RPMI8226 (cell line): ENCODE results near the gene ANO2.
A peak's percentile ranks its signal among the peaks of the same experiment; 100 is the strongest.

Experiments used
- DNase-seq: peaks from one replicate; pipeline ENCODE4 v3.0.0-alpha.2; 2015

The ANO2 gene

DNA sequence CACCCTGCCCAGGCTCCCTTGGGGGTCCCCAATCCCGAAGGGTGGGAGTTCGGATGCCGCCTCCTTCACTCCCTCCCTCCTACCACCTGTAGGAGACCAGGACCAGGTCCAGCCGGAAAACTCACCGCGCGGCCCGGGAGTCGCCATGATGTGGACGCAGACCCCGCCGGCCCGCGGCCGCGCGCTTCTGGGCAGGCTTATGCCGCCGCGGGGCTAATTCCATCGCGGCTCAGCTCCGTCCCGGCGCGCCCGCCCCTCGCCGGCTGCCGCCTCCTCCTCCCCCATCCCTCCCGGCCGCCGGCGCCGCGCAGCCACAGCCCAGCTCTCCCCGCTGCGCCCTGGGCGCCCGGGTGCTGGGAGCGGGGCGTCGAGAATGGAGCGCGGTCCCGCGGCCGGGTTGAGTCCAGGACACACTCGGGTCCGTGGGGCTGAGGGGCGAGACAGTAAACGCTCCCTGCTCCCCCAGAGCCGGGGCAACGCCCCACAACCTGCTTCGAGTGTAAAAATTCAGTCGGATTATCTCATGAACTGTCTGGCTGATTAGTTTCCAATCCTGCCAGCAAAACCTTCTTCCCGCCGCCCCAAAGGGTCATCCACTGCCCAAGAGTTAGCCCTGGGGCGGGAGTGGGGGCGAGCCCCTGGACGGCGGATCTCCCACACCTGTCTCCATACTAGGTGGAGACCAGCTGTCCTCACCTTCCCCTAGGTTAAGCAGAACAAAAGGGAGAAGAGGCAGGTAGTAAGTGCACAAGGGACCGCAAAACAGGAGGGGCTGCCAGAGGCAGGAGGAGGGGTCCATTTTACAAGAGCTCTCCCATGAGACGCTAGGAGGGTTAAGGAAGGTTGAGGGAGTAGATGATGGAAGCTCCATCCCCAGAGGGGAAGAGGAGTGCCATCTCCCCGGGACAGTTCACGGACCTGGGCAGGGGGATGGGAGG lies at the start of gene ANO2:
Gene ANO2 (minus strand): TSS at position 189 of the 938 bp plus-strand sequence. CDS start 42 bp downstream, at position 147.
- DNase-seq = no peak

DNA sequence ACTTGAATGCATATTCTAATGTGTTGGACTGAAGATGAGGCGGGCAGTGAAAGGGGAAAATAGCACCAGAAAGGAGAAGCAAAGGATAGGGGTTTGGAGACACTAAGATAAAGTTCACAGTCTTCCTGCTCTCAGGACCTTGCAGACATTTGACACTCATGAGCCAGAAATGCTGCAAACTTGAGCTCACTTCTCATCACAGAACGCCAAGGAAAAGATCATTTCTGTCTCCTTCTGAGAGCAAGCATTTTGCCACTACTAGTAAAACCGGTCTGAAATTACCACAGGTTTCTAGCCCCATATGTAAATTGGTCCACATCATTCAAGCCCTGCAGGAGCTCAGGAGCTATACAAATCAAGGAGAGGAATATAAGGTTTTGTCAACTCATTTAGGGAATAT lies 44.6 kb upstream of the ANO2 start:
- DNase-seq = no peak

DNA sequence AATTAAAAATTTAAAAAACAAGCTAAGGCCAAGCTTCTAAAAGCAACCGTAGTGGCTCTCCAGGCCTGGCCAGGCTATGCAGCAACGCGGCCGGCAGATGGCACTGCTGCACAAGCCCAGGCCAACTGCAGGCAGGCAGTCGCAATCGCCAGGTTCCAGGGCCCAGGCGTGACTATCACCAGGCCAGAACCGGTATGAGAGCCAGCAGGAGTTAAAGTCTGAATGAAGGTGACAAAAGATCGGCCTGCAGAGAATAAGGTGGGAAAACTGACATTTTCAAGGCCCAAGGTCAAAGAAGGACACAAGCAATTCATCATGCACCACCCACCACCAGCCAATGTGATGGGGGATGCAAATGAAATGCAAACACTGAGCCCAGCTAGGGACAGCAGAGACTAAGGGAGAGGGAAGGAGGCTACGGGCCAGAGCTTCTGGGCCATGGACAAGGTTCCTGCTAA lies 43.6 kb upstream of the ANO2 start:
- DNase-seq = peak; percentile 79

DNA sequence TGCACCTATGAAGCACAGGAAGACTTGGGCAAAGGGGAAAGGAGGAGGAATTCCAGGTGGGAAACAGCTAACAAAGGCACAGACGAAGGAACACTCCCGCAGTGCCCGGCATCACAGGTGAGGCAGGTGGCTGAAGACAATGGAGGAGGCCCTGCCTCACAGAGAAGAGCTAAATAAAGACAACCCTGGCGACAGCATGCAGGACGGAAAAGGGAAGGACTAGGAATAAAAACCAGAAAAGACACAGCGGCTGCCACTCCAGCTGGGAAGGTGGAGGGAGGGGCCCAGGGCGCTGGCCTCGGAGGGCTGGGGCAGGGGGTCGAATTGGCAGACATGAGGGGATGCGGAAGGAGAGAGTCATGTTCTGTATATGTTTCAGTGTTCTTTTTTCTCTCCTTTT lies 43.0 kb upstream of the ANO2 start:
- DNase-seq = no peak

DNA sequence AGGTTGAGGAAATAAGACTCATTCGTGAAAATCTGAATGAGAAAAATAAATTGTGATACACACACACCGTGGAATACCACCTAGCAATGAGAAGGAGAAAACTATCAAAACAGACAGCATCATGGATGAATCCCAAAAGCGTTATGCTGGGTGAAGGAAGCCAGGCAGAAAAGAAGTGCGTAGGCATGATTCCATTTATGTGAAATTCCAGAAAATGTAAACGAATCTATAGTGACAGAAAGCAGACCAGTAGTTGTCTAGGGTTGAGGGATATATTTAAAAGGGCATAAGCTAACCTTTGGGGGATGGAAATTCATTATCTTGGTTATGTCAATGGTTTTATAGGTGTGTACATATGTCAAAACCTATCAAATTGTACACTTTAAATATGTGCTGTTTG lies 42.5 kb upstream of the ANO2 start:
- DNase-seq = no peak

DNA sequence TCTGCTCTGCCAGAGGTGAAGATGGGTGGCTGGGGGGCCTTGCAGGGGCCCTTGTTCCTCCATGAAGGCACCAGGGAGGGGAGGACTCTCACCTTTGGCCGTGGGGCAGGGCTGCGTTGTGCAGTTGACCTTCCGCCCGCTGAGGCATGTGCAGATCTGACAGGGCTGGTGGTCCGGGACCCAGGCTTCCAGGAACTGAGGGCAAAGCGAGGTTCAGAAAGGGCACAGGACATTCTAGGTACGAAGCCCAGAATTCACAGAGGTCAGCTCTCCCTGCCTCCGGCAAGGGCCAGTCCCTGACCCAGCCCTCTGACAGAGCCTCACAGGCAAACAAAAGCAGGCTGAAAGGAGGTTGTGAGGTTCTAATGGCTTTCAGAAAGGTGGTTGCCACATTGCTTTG lies 40.4 kb upstream of the ANO2 start:
- DNase-seq = no peak

DNA sequence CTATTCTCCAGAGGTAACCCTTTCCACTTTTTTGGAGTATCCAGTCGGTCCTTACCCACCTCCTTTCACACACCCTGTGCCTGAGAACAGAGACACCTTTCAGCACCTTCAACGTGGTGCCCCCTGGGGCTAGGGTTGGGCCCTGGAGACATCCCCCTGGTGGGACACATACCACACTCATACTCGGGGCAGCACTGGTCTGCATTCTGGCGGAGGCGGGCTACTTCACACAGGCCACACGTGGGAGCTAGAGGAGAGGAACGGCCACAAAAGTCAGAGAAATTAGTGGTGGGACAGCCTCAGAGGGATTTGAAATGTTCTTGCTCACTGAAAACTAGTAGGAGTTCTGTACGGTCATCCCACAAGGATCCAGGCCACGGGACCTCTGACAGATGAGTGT lies 39.8 kb upstream of the ANO2 start:
- no peak for DNase-seq

DNA sequence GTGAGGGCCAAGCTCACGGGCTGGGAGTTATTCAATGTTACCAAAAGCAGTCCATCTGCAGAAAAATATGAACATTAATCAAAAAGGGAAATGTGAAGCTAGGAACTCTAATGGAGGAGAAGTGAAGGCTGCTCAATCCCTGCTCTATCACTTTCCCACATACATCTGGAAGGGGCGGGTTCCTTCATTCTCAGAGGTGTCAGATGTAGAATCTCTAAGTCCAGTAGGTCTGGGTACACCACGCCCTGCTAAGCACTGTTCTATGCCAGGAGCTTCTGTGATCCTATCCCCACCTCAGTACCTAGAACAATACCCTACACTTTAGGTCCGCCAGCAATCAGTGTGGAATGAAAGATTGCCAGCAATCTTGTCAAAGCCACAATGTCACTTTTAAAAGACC lies 37.0 kb upstream of the ANO2 start:
- no peak for DNase-seq

DNA sequence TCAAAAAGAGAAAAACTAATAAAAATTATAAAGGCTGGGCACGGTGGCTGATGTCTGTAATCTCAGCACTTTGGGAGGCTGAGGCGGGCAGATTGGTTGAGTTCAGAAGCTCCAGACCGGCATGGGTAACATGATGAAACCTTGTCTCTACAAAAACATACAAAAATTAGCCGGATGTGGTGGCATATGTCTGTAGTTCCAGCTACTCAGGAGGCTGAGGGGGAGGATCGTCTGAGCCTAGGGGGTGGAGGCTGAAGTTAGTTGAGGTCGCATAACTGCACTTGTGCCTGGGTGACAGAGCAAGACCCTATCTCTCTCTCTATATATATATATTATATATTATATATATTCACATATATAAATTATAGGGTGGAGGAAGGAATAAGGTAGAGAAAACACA lies 32.5 kb upstream of the ANO2 start:
- no peak for DNase-seq

DNA sequence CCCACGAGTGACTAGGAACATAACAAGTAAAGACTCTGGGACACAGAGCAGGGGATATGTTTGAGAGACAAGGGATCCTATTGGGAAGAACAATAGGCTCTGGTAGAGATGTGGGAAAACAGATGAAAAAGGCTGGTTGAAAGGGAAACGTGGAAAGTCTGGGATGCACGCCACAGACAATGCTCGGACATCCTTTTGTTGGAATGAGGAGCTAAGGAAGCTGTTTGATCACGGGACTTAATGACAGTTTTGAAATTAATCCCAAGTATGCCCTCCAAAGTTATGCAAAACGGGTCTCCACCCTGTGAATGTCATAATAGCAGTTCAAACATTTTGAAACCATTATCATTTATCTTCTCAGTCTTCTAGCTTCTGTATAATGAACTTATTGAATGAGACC lies 31.7 kb upstream of the ANO2 start:
- no peak for DNase-seq

DNA sequence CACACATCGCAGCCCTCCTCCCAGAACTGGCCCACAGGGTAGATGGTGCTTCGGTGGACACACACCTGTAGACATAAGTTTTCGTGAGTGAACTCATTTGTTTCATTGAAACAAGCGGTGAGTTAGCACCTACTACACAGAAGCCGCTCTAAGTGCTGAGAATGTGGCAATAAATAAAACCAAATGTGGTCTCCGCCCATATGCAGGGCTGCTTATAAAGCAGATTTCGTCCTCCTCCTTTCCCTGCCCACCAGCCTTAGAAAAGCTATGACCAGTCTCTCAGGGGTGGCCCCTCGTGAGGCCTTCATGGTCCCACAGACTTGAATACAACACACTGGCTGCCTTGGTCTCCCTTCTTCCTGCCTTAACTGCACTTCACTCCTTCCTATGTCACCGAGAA lies 31.1 kb upstream of the ANO2 start:
- DNase-seq = no peak

DNA sequence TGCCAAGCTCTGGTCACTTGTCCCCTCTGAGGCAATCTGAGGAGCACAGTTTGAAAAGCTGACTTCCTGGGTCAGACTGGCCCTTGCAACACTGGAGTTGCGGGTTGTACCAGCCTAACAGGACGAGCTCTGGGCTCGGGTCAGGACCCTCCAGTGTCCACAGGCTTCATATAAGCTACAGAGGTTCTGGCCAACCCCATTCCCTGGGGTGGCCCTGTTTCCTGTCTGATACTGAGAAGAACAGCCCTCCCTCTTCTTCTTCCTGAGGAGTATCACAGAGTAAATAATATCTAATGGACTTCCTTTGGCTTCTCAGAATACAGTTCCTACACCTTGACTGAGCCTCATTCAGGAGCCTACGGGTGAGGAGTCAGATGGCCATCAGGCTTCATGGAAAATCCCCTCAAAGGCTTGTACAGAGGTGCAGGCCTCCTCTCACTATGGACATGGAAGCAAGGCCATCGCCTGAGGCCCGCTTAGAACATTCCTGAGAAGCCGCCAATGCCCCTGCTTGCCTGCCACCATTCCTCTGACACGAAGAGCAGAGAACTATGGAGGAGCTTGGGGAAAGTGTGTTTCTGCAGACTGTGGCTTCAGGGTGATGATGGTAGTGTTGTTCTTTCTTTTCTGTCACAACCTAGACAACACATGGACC lies 28.5 kb upstream of the ANO2 start:
- no peak for DNase-seq

DNA sequence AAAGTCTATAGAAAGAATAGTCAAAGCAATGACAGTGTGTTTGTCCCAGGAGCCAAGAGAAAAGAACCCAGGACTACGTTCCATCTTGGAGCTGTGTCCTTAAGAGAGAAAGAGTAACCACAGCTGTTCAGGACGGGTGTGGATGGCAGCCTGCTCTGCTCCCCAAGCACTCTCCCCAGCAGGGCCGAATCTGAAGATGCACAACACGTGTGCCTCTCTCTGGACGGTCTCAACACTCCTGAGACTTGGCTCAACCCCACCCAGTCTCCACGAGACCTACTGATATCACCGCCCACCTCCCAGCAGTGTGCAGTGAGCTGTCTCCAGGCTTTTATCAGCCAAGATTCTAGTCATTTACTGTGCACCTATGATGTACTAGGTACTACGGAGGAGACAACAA lies 27.3 kb upstream of the ANO2 start:
- no peak for DNase-seq

DNA sequence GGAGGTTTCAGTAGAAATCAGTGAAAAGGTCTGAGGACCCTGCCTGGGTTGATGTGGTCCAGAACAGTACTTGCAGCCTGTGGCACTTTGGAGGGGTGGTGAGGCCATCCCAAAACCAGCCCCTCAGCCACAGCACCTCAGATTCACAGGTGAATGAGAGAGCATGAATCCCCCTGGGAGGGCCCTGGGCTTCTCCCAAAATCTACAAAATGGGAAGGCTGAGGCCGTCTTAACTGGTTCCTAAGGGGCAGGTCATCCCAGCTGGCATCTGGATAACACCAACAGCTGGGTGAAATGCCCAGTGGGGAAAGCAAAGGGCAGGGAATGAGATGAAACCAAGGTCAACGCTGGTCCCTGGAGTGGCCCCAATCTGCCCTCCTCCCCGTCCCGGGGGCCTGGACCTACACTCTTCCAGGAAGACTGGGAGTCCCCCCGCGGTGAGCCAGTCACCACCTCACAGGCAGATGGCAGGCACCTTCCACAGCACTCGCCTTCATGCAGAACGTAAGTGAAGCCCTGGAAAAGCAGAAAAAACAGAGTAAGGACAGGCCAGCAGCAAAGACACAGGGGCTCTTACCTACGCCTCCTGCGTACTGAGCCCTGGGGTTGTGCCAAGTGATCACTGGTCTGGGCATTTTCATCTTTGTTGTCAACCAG lies 26.3 kb upstream of the ANO2 start:
- no peak for DNase-seq

DNA sequence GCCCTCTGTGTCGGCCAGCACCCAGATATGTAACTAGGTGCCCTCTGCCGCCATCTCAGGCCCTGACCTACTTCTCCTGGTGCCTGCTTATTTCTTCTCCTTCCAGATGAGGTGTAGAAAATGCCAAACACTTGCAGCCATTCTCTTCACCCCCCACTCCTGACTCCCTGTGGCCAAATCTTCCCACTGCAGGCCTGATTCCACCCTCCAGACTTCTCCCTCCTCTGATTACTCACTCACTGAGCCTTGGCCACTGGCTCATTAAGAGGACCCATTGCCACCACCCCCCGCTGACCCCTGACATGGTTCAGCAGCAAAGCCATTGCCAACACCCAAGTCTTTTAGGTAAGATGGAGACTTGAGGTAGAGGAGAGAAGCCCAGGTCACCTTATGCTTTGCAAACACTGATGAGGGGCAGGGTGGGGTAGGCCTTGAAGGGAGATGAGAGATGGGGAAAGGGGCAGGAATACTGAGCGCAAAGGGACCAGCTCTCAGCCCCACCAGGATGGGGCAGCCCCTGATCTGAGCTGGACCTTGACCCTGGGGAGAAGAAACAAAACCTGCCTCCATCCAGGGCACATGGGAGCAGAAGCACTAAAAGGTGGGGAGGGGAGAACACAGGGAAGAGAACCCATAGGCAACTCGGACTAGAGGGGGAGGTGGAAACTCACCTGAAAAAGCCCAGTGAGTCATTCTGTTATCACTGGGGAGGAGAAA lies 25.1 kb upstream of the ANO2 start:
- DNase-seq = no peak

DNA sequence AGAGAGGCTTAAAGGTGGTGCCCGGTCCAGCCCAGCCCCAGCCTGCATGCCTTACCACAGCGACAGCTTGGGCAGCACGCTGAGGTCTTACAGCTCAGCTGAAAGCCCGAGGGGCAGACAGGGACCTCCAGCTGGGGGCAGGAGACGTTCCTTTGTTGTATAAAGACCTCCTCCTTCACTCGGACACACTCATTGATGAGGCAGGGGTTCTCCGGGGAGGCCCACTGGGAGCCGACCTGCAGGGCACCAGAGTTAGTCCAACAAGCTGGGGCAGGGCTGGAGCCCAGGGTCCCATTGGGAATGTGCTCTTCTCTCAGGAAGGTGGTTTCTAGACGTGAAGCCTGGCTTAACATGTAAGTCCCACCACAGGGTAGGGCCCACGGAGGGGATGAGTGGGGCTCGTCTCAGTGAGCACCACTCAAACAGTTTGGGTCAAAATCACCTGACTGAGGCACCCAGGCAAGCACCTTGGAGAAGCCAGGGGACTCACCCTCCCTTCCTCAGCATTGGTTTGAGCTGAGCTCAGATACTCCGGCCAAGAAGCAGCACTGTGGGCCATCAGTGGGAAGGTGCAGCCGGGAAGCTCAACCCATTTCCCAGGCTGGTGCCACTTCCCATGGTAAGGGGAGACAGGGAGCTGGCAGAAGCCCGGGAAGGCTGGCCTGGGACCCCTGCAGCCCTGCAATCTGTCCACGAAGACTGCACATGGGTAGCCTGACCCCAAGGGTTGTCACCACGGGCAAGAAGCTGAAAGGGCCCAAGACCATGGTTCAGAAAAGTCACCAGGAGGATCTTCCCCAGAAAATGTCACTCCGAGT lies 24.3 kb upstream of the ANO2 start:
- no peak for DNase-seq

DNA sequence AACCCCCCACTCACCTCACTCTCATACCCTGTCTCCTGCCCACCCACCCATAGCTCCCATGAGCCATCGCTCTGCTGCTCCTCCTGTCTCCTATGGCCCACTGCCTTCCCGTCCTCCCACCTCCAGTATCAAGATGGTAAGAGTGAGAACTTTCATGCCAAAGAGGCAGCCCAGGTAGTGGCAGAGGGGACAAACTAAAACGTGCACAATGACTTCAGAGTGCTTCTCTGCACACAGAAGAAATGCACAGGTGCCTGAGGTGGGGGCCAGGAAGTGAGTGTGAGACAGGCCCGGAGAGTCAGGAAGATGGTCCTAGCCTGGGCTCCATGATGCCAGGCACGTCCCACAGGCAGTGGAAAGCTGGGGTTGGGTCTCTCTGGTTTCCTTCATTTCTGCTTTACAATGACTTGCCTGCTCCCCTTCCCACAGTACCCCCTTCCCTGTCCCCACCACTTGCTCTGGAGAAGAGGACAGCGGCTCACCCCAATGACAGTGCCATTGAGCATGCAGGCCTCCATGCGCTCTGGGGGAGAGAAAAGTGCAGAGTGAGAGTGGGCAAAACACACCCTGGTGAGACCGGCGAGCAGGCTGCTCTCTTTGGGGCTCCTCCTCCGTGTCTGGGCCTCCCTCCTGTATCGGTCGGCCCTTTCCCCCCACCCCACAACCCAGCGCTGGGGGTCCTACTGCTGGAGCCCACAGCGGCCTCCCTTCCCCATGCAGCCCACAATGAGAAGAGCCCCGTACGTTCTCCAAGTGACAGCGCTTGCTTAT lies 22.8 kb upstream of the ANO2 start:
- no peak for DNase-seq

DNA sequence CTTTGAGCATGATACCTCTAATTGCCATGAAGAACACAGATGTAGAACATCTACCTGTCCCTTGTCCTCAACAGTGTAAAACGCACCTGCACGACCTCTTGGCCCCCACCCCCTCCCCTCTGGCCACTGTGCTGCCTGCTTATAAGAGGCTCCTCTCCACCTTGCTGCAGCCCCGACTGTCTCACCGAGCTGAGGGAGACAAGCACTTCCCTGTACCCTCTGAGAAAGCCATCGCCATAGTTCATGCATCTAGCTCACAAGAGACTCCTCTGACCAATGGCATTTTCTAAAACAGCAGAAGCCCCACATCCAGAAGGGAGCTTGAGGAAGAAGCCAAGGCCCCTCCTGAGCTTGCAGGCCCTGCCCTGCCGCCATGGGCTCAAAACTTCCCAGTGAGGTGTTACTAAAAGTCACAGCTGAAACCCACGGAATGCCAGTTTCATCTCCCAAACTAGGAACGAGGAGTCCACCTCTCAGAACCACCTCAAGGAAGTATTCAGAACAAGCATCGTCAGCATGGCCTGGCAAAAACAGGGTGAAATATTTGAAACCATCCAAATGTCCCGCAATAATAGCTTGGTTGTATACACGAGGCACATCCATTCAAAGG lies 21.5 kb upstream of the ANO2 start:
- no peak for DNase-seq

DNA sequence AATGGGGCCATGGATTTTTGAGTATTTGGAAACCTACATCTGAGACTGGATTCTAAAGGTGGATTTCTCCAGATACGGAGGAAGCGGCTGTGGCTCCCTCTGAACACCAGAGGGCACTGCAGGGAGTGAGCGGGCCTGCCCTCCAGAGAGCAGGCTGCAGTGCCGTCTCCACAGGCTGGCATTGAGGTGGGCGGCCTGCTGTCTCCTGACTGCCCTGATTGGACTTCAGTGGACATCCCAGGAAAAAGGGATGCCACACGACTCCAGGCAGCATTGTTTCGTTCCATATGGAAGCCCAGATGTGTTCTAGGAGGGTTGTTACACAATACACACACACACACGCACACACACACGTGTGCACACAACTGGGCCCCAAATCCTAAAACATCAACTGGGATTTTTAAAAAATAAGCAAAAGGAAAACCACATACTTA lies 20.9 kb upstream of the ANO2 start:
- DNase-seq = peak; percentile 64

DNA sequence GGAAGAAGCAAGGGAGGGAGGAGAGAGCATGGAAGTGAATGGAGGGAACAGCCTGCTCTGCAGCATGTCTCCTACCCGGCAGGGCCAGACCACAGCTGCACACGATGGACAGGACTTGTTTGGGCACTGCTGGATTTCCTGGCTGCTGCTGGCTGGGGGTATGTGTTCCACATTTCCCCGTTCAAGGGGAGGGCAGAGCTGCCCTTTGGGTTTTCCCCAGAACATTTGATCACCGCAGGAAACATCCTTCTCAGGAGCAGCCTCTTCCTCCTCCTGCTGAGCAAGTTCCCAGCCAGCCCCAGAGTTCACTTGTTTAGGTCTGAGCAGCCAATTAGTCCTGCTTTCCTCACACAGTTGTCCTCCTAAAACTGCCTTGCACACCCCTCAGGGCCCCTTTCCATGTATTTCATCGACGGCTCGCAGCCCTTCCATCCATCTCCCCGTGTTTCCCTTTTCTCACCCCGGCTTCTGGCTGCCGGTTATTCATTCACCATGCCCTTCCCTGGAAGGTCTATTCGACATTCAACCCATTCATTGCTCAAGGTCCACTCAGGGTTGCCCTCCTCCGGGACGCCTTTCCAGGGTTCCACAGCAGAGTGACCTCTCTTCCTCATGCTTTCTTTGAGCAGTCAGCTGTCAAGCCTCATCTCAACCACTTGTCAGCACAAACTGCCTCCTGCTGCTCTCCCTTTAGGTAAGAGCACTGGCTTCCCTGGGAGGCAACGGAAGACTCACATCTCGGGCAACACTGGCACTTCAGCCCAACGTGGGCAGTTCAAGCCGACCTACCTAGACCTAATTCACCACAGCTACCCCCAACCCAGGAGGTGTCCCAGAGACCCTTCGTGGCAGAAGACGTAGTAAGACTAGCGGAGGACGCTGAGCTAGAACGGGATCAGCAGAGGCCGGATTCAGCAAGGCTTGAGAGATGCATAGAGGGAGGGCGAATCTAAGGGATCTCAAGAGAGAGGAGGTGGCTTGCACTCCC lies 20.1 kb upstream of the ANO2 start:
- DNase-seq = no peak
